SK-N-SH (cell line): ENCODE data around the gene ATN1.

ENCODE experiments used
- EP300 ChIP-seq, 2 experiments: IDR thresholded peaks; 2 replicates each; pipeline versions ENCODE4 v1.4.0 to v1.6.1; 2012; ENCODE audit warnings: borderline replicate concordance in 1 of 2, low read depth in 1 of 2, low read length in 1 of 2
- POLR2AphosphoS5 ChIP-seq: IDR thresholded peaks from 2 replicates; pipeline ENCODE4 v1.6.1; 2012; ENCODE audit warnings: low read depth, low read length
- TEAD4 ChIP-seq: IDR thresholded peaks from 2 replicates; pipeline ENCODE4 v1.4.0; 2012; ENCODE audit warnings: mild to moderate bottlenecking, borderline replicate concordance; ENCODE audit not compliant: insufficient read depth
- TF ChIP-seq, protein P1 (sequence below): fragments of 200-600 bp; sonication (generic); IDR thresholded peaks from 2 replicates; pipeline ENCODE4 v1.6.1; 2017; ENCODE audit warnings: antibody characterized with exemption, mild to moderate bottlenecking, moderate library complexity
- TF ChIP-seq, protein P2 (sequence below): IDR thresholded peaks from 2 replicates; pipeline ENCODE4 v1.6.1; 2012; ENCODE audit warnings: mild to moderate bottlenecking, low read depth, low read length, moderate library complexity

DNA sequence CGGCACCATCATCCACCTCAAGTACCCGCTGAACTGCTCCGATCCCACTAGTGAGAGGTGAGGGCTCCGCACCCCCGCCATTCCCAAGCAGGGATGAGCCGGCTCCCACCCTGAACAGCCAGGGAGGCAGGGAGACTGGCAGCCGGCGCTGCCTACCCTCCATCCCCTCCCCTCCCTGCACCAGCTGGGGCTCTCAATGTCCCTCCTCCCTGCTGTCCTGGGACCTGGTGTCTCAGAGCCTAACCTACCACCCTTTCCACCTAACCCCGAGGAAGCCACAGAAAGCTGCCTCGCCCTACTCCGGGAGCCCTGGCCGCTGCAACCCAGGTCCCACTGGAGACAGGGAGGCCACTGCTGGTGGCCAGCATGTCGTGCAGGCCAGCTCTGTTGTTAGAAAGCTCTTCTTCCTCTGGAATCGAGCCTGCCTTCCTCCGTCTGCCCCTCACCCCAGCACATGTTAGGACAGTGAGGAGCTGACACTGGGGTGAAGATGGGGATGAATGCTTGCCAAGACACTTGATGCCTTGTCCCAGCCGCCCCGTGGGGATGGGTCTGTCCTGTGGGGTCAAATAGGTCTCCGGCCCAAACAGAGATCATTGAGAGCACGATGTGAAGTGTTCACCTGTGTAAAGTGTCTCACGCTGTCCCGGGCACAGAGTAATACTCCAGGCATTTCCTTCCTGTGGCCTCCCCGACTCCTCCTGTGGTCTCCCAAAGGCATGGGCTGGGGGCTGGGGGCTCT lies 24.5 kb downstream of the ATN1 start:
- TF ChIP-seq, protein P1, sequence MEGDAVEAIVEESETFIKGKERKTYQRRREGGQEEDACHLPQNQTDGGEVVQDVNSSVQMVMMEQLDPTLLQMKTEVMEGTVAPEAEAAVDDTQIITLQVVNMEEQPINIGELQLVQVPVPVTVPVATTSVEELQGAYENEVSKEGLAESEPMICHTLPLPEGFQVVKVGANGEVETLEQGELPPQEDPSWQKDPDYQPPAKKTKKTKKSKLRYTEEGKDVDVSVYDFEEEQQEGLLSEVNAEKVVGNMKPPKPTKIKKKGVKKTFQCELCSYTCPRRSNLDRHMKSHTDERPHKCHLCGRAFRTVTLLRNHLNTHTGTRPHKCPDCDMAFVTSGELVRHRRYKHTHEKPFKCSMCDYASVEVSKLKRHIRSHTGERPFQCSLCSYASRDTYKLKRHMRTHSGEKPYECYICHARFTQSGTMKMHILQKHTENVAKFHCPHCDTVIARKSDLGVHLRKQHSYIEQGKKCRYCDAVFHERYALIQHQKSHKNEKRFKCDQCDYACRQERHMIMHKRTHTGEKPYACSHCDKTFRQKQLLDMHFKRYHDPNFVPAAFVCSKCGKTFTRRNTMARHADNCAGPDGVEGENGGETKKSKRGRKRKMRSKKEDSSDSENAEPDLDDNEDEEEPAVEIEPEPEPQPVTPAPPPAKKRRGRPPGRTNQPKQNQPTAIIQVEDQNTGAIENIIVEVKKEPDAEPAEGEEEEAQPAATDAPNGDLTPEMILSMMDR, result no peak
- no peak for TF ChIP-seq TEAD4
- TF ChIP-seq, protein P2, sequence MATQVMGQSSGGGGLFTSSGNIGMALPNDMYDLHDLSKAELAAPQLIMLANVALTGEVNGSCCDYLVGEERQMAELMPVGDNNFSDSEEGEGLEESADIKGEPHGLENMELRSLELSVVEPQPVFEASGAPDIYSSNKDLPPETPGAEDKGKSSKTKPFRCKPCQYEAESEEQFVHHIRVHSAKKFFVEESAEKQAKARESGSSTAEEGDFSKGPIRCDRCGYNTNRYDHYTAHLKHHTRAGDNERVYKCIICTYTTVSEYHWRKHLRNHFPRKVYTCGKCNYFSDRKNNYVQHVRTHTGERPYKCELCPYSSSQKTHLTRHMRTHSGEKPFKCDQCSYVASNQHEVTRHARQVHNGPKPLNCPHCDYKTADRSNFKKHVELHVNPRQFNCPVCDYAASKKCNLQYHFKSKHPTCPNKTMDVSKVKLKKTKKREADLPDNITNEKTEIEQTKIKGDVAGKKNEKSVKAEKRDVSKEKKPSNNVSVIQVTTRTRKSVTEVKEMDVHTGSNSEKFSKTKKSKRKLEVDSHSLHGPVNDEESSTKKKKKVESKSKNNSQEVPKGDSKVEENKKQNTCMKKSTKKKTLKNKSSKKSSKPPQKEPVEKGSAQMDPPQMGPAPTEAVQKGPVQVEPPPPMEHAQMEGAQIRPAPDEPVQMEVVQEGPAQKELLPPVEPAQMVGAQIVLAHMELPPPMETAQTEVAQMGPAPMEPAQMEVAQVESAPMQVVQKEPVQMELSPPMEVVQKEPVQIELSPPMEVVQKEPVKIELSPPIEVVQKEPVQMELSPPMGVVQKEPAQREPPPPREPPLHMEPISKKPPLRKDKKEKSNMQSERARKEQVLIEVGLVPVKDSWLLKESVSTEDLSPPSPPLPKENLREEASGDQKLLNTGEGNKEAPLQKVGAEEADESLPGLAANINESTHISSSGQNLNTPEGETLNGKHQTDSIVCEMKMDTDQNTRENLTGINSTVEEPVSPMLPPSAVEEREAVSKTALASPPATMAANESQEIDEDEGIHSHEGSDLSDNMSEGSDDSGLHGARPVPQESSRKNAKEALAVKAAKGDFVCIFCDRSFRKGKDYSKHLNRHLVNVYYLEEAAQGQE, result no peak
- no peak for TF ChIP-seq POLR2AphosphoS5
- no peak for TF ChIP-seq EP300 (IDR thresholded peaks at IDR 0.05; ENCODE audit: borderline replicate concordance in 1 of 2, low read depth in 1 of 2, low read length in 1 of 2)
